ENCODE data around the gene ATXN7L1.
"Not testable (repeated sequence)": the region's sequence is repeated elsewhere in the genome, so short reads cannot be mapped to it uniquely, and the experiment has no call there.

ATXN7L1 gene

DNA sequence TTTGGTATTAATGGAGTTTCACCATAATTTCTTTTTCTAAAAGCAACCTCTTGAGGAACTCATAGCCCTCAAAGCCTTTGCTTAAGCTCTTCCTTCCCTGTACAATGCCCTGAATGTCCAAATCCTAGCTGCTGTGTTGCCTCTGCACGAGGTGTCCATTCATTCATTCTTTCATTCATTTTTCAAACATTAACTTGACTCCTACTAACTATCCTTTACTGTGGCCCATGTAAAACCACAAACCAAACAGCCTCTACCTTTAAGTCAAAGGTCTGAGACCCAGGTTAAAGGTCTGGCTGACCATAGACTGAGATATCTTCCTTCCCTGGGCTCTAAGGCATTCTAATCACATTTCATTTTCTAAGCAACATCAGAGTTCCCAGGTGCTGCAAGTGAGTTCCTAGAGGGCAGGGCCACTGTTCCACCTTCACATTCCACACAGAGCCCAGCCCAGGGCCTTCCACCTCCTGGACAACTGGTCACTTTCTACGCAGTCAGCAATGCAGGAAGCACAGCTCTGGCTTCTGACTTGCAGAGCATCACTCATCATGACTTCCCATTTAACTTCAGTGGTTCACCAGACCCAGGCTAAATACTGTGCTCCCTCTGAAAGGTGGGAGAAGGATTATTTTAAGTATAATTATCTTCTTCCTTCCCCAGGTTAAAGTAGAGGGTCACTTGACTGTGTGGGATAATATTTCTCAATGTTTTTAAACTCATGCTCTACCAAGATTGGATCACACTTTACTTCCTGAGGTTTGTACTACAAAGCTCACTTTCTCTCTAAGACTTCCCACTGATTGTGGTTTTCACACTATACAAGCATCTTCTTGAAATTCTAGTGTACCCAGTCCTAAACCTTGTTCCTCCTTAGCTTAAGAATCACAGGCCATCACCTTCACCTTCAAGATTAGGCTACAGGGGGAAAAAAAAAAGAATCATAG lies 19.1 kb downstream of the ATXN7L1 start:
- no peak for DNase-seq

DNA sequence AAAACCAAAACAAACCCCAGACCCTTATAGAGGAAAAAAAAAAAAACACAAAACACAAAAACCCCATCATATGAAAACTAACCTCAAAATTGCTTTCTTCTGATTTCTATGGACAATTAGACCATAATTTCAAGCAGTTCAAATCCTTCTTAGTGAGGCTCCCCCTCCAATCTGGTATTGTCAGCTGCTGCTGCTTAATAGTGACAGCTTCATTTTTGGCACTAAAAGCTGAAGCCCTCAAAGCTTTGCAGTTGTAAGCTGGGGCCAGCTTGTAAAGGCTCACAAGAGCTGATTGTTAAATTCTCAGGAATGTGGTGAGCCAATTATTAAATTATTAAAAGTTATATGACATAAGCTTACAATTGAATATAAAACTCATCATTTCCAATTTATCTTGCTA lies 21.9 kb downstream of the ATXN7L1 start:
- DNase-seq = no peak

DNA sequence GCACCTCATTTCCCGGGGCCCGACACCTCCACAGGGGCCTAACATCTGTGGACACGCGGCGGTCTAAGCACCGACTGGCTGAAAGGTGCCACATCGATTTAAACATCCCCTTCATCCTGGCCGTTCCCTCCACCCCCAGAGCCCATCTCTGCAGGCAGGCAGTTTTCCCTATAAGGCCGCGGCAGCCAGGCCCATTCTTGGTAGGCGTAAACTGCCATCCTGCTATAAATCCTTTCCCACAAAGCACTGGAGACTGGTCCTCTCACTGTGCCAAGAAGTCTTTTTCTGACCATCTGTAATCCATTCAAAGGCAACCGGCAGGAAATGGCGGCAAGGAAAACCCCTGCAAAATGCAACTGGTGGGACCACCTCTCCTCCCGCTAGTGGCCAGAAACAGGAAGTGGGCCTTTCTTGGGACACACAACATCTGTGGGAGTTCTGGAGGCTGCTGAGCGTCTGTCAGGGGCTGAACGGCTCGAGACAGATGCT lies 22.4 kb downstream of the ATXN7L1 start:
- no peak for DNase-seq

DNA sequence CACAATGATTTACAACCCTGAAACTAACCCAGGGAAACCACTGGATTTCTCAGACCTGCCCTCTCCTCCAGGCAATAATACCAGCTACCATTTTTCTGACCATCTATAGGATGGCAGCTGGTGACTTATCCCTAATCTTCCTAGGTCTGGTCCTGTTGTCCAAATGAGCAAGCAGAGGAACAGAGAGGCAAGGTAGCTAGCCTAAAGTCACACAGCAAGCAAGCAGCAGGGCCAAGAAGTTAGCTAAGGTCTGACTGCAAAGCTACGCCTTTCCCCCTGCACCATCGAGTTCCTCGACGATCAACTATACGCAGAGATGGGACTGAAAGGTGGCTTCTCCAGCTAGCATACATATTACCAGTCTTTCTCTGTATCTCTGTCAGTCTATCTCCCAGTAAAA lies 25.3 kb downstream of the ATXN7L1 start:
- DNase-seq = no peak

DNA sequence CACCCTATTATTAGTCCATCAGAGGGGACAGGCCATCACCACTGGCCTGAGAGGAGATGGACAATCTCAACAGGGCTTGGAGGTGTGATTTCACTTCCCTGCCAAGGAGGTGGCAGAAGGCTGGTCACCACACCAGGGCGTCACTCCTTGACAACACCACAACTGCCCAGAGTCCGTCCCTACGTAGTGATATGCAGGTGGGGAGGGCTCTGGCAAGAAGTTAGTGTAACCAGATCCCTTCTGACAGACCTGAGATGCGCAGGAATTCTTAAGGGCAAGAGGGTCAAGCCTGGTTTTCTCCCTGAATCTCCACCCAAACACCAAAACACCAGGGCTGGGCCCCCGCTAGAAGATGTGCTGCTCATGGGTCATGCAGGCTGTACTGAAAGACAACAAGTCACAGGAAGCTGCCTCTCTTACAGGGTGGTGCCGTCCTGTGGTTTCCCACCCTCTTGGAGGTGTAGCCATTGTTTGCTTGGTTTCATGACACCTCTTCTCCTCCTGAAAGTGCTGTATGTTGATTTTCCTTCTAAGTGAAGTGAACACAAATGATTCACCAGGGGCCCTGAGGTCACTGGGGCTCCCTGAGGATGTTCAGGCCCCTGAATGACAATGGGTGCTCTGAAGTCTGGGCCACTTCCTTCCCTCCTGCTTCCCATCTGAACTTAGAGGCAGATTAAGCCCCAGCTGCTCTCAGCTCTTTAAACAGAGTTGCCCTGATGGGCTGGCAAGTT lies 27.1 kb downstream of the ATXN7L1 start:
- DNase-seq = no peak

DNA sequence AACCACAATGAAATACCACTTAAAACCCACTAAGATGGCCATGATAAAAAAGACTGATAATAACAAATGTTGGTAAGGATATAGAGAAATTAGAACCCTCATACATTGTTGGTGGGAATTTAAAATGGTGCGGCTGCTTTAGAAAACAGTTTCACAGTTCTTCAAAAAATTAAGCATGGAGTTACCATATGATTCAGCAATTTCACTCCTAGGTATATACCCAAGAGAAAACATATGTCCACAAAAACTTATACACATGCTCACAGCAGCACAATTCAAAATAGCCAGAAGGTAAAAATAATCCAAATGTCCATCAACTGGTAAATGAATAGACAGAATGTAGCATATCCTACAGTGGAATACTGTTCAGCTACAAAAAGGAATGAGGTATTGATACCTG lies 30.0 kb downstream of the ATXN7L1 start:
- DNase-seq = no peak

DNA sequence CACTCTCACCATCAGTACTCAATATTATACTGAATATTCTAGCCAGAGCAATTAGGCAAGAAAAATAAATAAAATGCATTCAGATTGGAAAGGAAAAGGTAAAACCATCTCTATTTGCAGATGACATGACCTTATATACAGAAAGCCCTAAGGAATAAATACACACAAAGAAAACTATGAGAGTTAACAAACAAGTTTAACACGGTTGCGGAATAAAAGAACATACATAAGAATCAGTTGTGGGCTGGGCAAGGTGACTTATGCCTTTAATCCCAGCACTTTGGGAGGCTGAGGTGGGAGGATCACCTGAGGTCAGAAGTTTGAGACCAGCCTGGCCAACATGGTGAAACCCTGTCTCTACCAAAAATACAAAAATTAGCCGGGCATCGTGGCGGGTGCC lies 31.7 kb downstream of the ATXN7L1 start:
- not testable (repeated sequence) for DNase-seq

DNA sequence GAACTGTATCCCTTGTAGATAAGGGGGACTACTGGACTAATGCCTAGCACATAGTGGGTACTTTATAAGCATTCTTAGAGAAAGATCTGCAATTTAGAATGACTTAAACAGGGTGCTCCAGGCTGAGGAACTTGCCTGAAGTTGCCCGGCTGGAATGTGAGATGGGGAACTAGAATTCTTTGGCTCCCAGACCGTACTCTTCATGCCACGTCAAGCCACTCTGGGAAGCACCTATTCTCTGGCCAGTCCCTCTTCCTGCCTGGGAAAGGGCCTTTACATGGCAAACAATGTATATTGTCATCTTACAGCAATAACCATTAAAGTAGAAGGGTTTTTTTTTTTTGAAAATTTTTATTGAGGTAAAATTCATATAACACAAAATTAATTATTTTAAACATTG lies 34.5 kb downstream of the ATXN7L1 start:
- DNase-seq = no peak

DNA sequence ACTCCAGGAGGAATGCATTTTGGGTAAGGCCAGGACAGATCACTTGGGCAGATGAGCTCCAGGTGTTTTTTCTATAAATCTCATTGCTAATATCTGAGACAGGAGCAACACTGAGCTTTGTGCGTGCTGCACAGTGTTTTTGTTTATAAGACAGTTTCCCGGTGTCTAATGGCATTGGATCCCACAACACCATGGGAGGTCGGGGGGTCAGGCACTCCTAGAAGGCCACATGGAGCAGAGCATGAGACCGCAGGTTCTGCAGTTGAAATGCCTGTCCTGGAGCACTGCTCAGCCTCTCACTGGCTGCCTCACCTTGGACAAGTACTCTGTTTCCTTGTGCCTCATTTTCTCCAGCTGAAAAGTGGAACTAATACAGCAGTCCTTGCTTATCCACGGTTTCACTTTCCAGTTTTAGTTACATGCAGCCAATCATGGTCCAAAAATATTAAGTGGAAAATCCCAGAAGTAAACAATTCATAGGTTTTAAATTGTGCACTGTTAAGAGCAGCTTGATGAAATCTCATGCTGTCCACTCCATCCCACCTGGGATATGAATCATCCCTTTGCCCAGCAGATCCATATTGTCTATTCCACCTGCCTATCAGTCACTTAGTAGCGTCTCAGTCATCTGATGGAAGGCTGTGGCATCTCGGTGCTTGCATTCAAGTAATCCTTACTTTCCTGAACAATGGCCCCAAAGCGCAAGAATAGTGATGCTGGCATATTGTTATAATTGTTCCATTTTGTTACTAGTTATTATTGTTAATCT lies 35.2 kb downstream of the ATXN7L1 start:
- DNase-seq = no peak

DNA sequence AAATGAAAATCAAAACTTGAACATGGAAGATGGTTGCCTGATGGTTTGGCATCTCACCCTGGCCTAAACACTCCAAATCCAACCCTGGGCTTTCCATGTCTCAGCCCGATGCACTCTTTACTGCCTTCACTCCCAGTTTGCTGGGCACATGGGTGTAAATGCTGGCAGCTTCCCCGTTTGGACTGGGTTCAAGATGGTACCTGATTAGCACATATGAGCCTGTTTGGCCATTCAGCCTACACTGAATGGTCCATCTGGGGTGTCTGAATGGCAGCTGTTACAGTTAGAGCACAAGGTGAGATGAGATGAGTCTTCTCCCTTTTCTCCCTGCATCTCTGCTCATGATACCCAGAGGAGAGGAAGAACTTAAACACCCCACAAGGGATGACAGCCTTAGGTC lies 37.1 kb downstream of the ATXN7L1 start:
- no peak for DNase-seq

DNA sequence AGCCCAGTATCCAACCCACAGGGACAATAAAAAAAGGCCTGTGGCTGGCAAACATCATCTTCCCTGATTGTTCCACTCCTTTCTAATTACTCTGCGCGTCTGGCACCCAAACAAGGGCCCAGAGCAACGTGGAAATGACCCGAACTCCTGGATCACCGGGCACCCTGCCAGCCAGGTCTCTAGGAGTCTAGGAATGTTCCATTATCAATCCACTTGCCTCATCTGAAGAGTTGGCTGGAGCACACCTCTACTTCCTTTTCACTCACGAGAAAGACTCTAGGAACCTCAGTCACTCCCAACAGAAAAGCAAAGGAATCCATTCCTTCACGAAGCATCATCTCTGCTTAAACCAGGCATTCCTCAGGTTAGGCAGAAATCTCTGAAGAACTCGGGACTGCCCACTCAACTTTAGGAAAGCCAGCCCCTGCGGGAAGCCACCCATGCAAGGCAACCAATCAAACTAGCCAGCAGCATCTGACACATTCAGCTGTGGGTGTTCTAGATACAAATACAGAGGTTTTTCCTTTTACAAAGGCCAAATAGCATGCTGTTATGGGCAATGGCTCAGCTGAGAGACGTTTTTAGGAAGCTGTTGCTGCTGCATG lies 37.7 kb downstream of the ATXN7L1 start:
- DNase-seq = no peak

DNA sequence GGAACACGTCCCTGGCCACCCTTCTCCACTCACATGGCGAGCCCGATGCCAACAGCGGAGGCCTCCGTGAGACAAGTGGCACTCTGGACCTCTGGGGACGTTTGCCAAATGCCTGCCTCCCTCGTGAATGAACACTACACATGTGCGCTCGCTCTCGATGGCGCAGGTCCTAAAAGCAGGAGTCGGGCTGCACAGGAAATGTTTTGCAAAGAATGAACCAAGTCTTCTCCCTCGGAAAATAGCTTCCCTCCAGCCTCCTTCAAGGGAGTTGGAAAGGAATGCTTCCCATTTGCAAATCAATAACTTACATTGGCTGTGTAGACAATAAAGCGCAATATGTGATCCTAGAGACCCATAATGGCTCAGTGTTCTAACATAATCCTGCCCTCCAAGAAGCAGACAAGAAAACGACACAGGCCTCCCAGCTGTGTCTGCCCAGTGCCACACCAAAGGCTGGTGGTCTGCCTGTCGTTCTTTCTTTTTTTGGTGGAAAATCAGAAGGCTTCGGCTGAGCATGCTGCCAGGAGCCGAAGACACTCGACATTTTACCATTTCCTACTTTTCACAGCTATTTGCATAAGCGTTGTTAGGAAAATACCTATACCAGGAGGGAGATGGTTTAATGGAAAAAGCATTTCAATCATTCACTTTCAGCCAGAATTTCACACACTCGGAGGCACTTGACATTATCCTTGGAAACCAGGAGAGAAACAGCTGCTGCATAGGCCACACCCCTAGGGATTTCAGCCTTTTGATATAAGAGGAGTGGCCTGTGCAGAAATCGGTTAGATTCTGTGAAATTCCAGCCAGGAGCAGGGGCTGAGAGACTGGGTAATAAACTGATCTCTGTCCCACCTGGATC lies 38.4 kb downstream of the ATXN7L1 start:
- DNase-seq = no peak

DNA sequence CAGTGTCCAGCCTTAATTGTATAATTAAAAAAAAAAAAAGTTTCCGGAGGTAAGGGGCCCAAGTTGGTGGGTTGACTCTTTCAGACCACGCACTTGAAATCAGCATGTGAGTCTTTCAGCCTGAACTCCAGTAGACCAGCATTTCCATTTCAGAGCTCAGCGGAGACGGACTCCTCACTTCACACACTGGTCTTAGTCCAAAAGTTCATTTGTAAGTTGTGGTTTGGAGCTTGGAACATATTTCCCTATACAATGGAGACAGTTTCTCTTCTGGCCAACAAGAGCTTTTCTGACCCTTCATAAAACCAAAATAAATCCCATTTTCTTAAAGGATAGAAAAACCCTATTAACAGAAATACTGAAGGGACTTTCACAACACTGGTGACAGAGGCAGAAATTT lies 41.0 kb downstream of the ATXN7L1 start:
- no peak for DNase-seq

DNA sequence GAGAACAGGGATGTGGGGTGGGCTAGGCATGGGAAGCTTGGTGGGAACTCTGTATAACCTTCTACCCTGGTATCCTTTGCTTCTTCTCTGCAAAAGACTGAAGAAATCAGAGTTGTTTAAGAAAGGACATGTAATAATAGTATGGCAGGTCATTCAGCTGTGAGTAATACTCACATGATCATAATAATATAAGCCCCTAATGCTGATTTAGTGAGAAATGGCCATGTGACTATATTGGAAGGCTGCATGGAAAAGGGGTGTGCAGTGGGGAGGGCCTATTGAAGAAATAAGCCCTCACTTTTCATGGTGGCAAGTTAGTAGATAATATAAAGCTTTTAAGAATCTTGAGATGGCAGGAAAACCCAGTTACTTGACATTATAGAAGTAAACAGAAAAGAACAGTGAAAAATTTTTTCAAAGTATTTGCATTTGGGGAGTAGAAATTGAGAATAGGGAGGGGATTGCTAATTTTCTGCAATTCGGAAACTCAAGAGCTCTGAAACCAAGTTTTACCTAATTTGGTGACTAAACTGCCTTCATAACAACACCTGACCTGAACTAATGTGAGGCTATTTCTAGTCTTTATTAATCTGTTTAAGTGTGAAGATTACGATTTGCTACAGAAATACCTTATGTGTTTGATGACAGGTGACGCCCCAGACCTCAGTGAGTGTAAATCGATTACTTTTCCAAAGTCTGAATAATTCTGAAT lies 44.4 kb downstream of the ATXN7L1 start:
- DNase-seq = no peak

DNA sequence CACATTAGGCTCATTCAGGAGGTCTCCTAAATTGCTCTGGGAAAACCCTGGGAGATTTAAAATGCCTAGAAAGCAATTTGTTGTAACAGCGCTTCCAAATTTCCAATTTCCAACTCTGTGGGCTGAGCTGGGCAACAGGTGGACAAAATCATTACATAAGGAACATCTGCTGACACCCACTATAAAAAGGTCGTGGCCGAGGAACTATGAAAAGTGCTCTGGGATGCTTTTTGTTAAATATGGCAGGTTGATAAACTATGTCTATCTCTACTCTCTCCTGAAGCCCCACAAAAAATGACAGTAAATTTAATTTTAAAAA lies 45.1 kb downstream of the ATXN7L1 start:
- no peak for DNase-seq

DNA sequence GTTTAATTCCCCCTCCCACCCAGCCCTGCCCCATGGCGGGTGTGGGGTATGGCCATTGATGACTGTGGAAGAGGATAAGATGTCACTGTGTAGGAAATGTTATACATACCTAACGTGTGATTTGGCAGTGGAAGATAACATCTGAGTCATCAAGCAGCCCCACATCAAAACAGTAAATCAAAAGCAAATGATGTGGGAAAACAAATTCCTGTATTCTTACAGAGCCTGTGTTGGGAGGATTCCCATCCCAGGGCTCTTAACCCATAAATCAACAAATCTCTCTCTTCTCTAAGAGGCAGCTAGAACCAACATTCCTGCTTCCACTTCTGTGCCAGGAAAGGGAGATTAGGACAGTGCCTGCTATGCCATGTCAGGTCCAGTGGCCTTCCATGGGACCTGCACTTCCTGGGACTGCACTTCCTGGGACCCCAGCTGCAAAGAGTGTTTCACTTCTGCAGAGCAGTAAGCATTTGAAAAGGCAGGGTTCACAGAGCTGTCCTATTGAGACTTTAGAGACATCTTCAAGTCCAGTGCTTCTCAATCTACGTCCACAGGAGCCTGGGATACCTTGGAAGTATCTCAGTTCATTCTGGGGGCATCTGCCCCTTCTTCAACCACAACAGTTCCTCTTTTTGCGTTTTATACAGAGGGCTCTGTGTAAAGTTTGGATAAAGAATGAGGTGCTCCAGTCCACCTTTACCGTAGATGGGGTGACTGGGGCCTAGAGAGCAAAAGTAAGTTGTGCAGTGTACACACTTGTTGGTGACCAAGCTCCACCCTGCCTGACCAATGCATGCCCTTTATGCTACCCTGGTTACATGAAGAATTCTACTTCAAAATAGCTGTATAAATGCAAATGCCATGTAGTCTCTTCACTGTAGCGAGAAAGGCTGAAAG lies 45.7 kb downstream of the ATXN7L1 start:
- peak; percentile 28 for DNase-seq

DNA sequence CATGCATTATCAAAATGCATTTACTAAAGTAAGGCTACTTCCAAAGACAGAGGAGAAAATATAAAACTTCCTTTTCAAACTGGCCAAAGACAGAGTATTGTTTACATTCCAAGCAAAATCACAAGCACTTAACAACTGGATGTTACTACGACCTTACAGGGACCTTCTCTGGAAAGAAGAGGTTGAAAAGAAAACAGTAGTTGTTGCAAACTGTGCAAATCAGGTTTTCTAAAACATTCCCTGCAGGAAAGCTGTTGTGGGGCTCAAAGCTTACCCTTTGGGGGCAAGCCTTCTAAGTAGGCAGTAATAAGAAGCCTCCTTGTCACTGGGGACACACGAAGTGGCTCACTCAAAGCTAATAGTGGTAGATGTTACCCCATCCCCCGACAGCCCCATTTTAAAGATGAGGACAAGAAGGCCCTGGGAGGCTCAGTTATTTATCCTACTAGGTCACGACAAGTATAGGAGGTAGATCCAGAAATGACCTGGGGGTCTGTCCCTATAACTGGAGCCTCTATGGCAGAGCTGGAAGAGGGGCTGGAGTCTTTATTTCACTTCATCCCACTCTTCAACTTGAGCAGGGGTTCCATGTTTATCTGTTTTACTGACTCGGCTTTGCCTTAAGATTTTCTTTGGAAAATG lies 46.6 kb downstream of the ATXN7L1 start:
- DNase-seq = no peak

DNA sequence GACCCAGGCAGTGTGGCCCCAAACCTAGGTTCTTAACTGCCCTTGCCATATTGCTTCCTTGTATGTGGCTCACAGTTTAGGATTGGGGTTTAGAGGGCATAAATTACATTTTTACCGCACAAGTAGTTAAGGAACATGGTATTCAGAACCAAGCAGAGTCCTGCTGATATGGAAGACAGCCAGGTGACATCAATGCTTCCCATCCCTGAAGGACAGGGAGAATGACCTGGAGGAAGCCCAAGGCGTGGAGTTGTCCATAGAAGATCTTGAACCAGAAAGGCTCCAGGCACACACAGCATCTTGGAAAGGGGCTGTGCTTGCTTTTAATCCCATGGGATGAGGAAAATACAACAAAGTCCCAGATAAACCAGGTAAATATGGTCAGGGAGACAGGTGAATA lies 48.3 kb downstream of the ATXN7L1 start:
- no peak for DNase-seq

DNA sequence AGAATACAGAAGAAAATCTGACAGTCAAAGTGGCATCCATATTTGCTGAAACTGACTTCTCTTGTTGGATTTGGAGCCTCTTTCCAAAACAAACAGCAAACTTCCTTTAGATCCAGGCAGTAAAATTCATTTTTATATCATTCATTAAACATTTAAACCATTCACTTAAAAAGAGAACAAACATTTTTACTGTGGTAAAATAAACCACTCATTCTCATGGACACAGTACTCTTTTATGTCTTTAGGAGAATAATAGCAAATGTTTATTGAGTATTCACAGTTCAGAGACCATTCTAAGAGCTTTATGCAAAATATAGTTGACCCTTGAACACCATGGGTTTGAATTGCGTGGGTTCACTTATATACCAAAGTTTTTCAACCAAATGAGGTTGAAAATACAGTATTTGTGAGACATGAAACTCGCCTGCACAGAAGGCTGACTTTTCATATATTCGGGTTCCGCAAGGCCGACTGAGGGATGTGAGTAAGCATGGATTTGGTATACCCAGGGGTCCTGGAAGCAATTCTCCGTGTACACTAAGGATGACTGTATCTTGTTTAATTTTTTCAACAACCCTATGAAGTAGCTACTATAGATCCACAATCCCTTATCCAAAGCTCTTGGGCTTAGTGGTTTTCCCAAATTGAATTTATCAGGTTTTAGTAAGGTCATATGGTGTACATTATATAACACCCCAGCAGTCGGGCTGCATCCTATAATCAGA lies 49.1 kb downstream of the ATXN7L1 start:
- DNase-seq = no peak

All from T1000 (cell line).